Measurements from ENCODE around the gene RIPOR2.
"Not testable (repeated sequence)": the region's sequence is repeated elsewhere in the genome, so short reads cannot be mapped to it uniquely, and the experiment has no call there.

Gene RIPOR2

GRCh38 chr6:24797596-24798216 lies 138.1 kb downstream of the RIPOR2 start:
- DNase-seq = no peak

- no peak for DNase-seq
These were observed 139.0 kb downstream of the RIPOR2 start for GRCh38 chr6:24796616-24797290.

- DNase-seq = no peak
These were observed 140.7 kb downstream of the RIPOR2 start for GRCh38 chr6:24795106-24795505.

GRCh38 chr6:24788031-24788665 lies 147.6 kb downstream of the RIPOR2 start:
- no peak for DNase-seq

- no peak for DNase-seq
These were observed 155.6 kb downstream of the RIPOR2 start for GRCh38 chr6:24780206-24780605.

GRCh38 chr6:24779416-24780016 lies 156.2 kb downstream of the RIPOR2 start:
- DNase-seq = no peak

- no peak for DNase-seq
These were observed 156.9 kb downstream of the RIPOR2 start for GRCh38 chr6:24778878-24779277.

- no peak for DNase-seq
These were observed 157.6 kb downstream of the RIPOR2 start for GRCh38 chr6:24778121-24778520.

- no peak for DNase-seq
These were observed 158.5 kb downstream of the RIPOR2 start for GRCh38 chr6:24777227-24777626.

GRCh38 chr6:24775520-24776058 lies 160.2 kb downstream of the RIPOR2 start:
- DNase-seq = no peak

GRCh38 chr6:24774696-24775519 lies 160.9 kb downstream of the RIPOR2 start, which contains the start of gene GMNN:
GMNN (plus strand) TSS chr6:24774937; CDS start chr6:24777247, 2,310 bp downstream.
- DNase-seq = peak; percentile 71

GRCh38 chr6:24768361-24768760 lies 167.4 kb downstream of the RIPOR2 start:
- no peak for DNase-seq

GRCh38 chr6:24766680-24767462 lies 168.9 kb downstream of the RIPOR2 start:
- no peak for DNase-seq

- not testable (repeated sequence) for DNase-seq
These were observed 169.8 kb downstream of the RIPOR2 start for GRCh38 chr6:24765968-24766367.

- DNase-seq = not testable (repeated sequence)
These were observed 170.6 kb downstream of the RIPOR2 start for GRCh38 chr6:24764833-24765828.

GRCh38 chr6:24763578-24763977 lies 172.2 kb downstream of the RIPOR2 start:
- DNase-seq = no peak

- DNase-seq = no peak
These were observed 173.9 kb downstream of the RIPOR2 start for GRCh38 chr6:24761851-24762250.

- DNase-seq = no peak
These were observed 174.4 kb downstream of the RIPOR2 start for GRCh38 chr6:24761193-24761835.

- no peak for DNase-seq
These were observed 175.6 kb downstream of the RIPOR2 start for GRCh38 chr6:24760210-24760609.

- no peak for DNase-seq
These were observed 176.0 kb downstream of the RIPOR2 start for GRCh38 chr6:24759718-24760117.
